BE2C (cell line): ENCODE measurements around the gene ETS1.

Experiments used
- DNase-seq: peaks from one replicate; pipeline ENCODE4 v3.0.0-alpha.2; 2020
- H3K27me3 ChIP-seq: fragments of 250-450 bp; sonication (Bioruptor Pico); 2 replicates; pipeline ENCODE4 v1.5.1; 2020; ENCODE audit warnings: mild to moderate bottlenecking
- H3K36me3 ChIP-seq: fragments of 250-450 bp; sonication (Bioruptor Pico); 2 replicates; pipeline ENCODE4 v1.5.1; 2020; ENCODE audit warnings: mild to moderate bottlenecking
- H3K4me1 ChIP-seq: fragments of 250-450 bp; sonication (Bioruptor Pico); 2 replicates; pipeline ENCODE4 v1.5.1; 2020
- H3K4me3 ChIP-seq: 2 replicates; pipeline ENCODE4 v1.5.1; 2011; ENCODE audit warnings: low read depth, low read length
- H3K9me3 ChIP-seq: fragments of 250-450 bp; sonication (Bioruptor Pico); 2 replicates; pipeline ENCODE4 v1.5.1; 2020
- TF ChIP-seq, protein P1 (sequence below): IDR thresholded peaks from 2 replicates; pipeline ENCODE4 v1.5.1; 2012; ENCODE audit warnings: mild to moderate bottlenecking, low read depth, low read length

ETS1 gene

DNA sequence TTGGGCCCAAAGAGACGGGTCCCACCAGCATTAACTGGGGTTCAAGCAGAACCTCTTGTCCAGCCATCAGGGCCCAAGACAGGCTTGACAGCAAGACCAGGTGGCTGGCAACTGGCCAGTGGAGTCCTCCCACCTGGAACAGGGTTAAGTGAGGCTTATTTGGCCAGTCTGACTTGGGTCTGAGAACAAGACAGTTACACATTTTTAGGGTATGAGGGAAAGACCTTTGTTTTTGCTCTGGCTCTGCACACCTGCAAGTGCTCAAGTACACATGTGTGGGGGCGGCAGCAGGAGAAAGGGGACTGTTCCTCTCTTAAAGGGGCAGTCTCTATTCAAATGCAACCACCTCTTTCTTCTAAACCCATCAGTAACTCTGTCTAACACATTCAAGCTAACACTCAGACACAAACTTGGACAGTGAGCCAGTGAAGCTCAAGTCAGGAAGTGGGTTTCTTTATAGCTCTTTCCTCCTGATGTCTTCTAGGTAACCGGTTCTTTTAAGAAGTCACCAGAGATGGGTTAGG is 116.2 kb downstream of the ETS1 start:
- TF ChIP-seq, protein P1, sequence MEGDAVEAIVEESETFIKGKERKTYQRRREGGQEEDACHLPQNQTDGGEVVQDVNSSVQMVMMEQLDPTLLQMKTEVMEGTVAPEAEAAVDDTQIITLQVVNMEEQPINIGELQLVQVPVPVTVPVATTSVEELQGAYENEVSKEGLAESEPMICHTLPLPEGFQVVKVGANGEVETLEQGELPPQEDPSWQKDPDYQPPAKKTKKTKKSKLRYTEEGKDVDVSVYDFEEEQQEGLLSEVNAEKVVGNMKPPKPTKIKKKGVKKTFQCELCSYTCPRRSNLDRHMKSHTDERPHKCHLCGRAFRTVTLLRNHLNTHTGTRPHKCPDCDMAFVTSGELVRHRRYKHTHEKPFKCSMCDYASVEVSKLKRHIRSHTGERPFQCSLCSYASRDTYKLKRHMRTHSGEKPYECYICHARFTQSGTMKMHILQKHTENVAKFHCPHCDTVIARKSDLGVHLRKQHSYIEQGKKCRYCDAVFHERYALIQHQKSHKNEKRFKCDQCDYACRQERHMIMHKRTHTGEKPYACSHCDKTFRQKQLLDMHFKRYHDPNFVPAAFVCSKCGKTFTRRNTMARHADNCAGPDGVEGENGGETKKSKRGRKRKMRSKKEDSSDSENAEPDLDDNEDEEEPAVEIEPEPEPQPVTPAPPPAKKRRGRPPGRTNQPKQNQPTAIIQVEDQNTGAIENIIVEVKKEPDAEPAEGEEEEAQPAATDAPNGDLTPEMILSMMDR: no peak
- H3K4me1 ChIP-seq: peaks cover 3% of the 10 kb centered on the region; the same call in 1 of the 2 replicates
- no peaks in the 10 kb centered on the region for H3K36me3 ChIP-seq
- H3K27me3 ChIP-seq: no peaks in the 10 kb centered on the region
- no peak for DNase-seq
- H3K4me3 ChIP-seq: no peak overlapping the region
- H3K9me3 ChIP-seq: no peaks in the 10 kb centered on the region

- no peaks in the 10 kb centered on the region for H3K9me3 ChIP-seq
- H3K36me3 ChIP-seq: no peaks in the 10 kb centered on the region
- no peak for DNase-seq
- TF ChIP-seq, protein P1: no peak
- no peaks in the 10 kb centered on the region for H3K4me1 ChIP-seq
- no peaks in the 10 kb centered on the region for H3K27me3 ChIP-seq
- no peak overlapping the region for H3K4me3 ChIP-seq
Measured at GRCh38 chr11:128470081-128470480, 117.3 kb downstream of the ETS1 start.

DNA sequence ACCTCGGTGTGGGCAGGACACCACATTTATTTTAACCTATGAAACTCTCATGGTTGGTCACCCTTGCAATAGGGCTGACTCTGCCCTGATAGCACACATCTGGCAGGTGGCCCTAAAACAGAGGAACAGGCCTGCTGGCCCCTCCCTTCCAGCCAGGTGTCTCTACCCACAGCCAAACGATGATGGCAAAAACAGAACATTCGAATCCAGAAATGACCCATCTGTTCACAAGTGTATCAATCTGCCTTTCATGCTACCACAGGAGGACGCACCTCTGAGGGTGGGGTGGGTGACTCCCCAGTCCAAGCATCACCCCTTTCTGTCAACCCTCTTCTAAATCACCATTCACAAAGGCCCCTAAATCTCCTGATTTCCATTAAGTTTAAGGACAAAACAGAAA is 118.1 kb downstream of the ETS1 start:
- Histone ChIP-seq H3K9me3 (no peaks in the 10 kb centered on the region), H3K27me3 (no peaks in the 10 kb centered on the region), H3K36me3 (no peaks in the 10 kb centered on the region), H3K4me3 (no peak overlapping the region), H3K4me1 (no peaks in the 10 kb centered on the region)
- TF ChIP-seq, protein P1: no peak
- DNase-seq: no peak

DNA sequence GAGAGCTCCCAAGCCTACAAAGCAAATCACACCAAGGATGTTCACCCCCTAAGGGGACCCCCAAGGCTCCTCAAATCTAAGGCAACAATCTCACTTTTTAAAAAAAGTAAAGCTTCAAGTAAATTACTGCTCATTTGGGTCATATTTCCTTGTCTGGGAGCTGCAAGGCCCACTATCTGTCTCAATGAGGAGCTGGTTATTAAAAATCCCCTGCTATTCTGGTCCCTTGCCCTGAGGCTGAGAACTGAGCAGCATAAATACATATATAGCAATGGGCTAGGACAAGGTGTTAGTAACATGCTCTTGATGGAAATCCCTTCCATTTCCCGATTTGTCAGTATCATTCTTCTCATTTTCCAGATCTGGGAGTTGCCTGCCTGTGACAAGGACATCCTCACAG is 119.2 kb downstream of the ETS1 start:
- DNase-seq: no peak
- Histone ChIP-seq H3K36me3 (no peaks in the 10 kb centered on the region), H3K4me3 (no peak overlapping the region), H3K27me3 (no peaks in the 10 kb centered on the region), H3K4me1 (peaks cover 4% of the 10 kb centered on the region; the same call in 1 of the 2 replicates), H3K9me3 (no peaks in the 10 kb centered on the region)
- TF ChIP-seq, protein P1: no peak

DNA sequence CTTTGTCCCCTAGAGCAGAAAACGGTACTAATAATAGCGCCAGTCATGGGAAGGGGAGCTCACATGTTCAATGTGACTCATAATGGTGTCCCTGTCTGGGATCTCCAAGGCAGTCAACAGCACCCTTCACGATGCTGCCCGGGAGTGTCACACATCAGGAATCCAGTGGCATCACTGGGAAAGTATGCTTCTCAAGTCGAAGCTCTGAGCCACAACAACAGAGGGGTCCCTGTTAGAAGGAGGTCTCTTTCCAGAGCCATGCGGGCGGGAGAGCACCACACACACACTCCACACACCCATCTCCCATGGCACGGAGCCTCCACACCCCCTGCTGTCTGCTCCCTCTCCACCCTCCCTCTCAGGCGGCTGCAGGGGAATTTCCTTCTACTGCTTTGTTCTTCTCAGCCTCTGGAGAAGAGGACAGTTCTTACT is 119.7 kb downstream of the ETS1 start:
- TF ChIP-seq, protein P1: no peak
- no peak overlapping the region for H3K4me3 ChIP-seq
- H3K36me3 ChIP-seq: no peaks in the 10 kb centered on the region
- H3K9me3 ChIP-seq: no peaks in the 10 kb centered on the region
- no peaks in the 10 kb centered on the region for H3K27me3 ChIP-seq
- DNase-seq: no peak
- peaks cover 8% of the 10 kb centered on the region; the same call in 1 of the 2 replicates for H3K4me1 ChIP-seq

DNA sequence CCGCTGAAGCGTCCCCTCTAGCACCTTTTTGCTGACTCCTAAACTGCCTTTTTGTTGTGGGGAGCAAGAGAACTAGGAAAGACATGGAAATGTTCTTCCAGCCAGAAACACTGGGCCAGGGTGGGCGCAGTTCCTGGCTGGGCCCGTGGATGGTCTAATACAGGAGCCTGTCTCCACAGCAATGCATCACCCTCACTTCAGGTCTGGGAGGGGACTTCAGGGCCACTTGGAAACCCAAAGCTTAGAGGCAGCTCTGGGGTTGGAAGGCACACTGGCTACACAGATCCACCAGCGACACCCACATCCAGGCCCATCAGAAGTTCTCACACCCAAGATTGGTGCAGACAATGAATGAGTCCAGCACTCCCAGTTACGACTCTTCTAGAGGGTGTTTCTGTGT is 120.3 kb downstream of the ETS1 start:
- Histone ChIP-seq H3K36me3 (no peaks in the 10 kb centered on the region), H3K27me3 (no peaks in the 10 kb centered on the region), H3K4me3 (no peak overlapping the region), H3K9me3 (no peaks in the 10 kb centered on the region), H3K4me1 (peaks cover 8% of the 10 kb centered on the region; the same call in 1 of the 2 replicates)
- DNase-seq: no peak
- TF ChIP-seq, protein P1: no peak
